PC-3 (cell line): Measurements from ENCODE around the gene CACHD1.

Source experiments
- EZH2 ChIP-seq: fragments of 300-600 bp; sonication (generic); IDR thresholded peaks from one replicate; pipeline ENCODE4 v1.6.1; 2017; ENCODE audit warnings: antibody characterized with exemption, mild to moderate bottlenecking, low read length; ENCODE audit not compliant: unreplicated experiment
- EZH2phosphoT487 ChIP-seq: fragments of 300-600 bp; sonication (generic); IDR thresholded peaks from 2 replicates; pipeline ENCODE4 v1.6.1; 2018; ENCODE audit warnings: mild to moderate bottlenecking, antibody characterized with exemption, low read length, borderline replicate concordance
- TF ChIP-seq, protein P1 (sequence below): fragments of 300-600 bp; sonication (generic); conservative IDR thresholded peaks from 2 replicates; pipeline ENCODE4 v1.5.1; 2017; ENCODE audit warnings: antibody characterized with exemption, low read depth, mild to moderate bottlenecking, low read length

DNA sequence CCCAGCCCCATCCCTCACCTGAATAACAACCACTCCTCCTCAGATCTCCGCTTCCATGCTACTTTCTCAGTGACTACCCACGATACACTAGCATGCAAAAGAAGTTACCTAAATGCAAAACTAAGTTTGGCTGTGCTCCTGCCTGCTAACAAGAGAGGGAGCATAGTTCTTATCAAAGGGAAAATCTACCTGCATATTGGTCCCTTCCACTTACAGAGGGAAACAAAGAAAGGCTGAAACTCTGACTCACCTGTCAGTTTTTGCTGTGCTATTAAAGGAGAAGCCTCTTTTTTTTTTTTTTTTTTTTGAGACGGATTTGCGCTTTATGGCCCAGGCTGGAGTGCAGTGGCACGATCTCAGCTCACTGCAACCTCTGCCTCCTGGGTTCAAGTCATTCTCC, 231.1 kb downstream of the CACHD1 start:
- TF ChIP-seq, protein P1, sequence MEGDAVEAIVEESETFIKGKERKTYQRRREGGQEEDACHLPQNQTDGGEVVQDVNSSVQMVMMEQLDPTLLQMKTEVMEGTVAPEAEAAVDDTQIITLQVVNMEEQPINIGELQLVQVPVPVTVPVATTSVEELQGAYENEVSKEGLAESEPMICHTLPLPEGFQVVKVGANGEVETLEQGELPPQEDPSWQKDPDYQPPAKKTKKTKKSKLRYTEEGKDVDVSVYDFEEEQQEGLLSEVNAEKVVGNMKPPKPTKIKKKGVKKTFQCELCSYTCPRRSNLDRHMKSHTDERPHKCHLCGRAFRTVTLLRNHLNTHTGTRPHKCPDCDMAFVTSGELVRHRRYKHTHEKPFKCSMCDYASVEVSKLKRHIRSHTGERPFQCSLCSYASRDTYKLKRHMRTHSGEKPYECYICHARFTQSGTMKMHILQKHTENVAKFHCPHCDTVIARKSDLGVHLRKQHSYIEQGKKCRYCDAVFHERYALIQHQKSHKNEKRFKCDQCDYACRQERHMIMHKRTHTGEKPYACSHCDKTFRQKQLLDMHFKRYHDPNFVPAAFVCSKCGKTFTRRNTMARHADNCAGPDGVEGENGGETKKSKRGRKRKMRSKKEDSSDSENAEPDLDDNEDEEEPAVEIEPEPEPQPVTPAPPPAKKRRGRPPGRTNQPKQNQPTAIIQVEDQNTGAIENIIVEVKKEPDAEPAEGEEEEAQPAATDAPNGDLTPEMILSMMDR, result no peak
- TF ChIP-seq EZH2phosphoT487 (no peak), EZH2 (no peak)
